Activated gamma-delta T cell treated with anti-CD3 and anti-CD28 coated beads, Interleukin-2, amount 50 U/mL, for 16 hours (primary cell): ENCODE results near the gene AURKA.

Experiments used
- DNase-seq: peaks from one replicate; pipeline ENCODE4 v3.0.0-alpha.2; 2020; ENCODE audit warnings: low read depth

Gene AURKA

DNA sequence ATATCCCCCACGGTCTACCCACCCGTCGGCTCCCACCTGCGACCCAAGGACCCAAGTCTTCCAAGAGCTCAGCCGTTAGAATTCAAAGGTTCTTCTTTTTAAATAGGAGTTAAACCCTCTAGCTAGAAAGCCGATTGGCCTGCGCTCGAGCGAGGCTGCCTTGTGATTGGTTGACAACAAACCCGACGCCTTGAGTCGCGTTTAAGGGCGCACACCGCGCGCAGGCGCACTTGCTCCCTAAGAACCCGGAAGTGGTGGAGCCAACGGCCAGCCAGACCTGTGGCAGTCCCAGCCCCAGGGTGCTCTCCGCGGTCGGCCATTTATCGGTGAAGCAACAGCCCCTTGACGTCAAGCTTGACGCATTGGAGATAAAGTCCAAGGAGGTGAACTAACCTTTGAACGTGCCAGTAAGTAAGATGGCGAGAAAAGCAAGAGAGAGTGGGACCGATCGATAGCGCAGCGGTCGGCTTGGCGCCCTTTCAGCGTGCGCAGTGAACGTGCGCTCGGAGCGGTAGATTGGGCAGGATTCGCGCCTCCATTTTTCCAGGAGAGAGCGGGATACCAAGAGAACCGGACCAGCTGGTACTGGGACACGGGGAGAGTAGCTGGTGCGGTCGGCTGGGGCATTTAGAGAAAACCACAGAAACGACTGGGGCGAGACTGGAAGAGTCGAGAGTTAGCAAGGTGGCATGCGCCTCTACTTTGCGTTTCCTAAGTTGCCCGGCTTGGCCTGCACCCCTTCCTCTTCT lies at the start of gene AURKA, which contains the start of gene CSTF1:
AURKA (minus strand) TSS at position 84 of the 749 bp plus-strand sequence. CDS start 4,018 bp downstream, outside the sequence.
CSTF1 (plus strand) TSS at position 514 of the 749 bp plus-strand sequence. CDS start 2,908 bp downstream, outside the sequence.
- peak; percentile 99 for DNase-seq

DNA sequence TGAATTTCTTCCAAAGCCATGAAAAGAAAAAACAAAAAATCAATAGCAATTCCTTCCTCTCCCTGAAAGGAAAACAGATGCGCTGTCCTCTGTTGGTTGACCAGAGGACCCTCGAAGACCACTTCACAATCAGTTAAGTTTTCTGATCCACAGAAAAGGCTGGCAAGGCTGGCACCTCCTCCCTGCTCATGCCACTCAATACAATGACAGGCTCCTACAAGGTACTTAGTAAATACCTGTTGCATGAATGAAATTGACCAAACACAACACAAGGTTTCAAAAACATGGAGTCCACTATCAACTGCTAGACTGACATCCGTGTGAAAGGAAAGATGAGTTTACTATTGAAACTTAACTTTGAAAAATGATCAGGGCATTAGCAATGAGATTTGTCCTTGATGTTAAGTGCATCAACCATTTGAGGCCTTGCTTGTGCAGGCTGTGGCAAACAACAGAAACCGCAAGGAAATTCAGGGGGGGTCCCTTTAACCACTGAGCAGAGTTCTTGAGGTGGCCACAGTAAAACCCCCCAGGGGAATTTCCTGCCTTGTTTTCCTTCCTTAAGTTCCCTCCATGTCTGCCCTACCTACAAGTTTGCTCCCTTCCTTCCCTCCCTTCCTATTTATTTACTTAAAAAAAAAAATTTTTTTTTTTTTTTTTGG lies 48.5 kb upstream of the AURKA start:
- DNase-seq: peak; percentile 59

DNA sequence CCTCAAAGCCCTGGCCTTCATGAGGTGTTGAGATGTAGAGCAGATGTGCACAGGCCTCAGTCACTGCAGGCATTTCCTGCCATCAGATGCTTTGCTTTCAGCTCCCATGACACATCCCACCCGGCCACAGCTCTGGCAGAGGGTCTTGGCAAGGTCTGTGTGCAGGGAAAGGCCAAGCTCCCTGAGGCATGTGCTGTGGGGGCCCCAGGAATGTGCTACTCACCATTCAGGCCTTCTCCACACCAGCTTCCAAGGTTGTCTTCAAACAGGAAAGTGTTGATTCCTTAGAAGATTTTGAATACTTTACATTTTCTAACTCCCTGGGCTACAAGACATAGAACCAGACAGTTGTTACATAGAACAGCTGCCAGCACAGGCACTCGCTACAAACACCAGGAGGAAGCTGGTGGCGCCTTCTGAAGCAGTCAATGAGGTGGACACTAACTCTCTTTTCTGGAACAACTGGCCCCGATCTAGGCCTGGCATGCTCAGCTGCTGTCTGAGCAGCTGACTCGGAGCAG lies 47.8 kb upstream of the AURKA start:
- no peak for DNase-seq

DNA sequence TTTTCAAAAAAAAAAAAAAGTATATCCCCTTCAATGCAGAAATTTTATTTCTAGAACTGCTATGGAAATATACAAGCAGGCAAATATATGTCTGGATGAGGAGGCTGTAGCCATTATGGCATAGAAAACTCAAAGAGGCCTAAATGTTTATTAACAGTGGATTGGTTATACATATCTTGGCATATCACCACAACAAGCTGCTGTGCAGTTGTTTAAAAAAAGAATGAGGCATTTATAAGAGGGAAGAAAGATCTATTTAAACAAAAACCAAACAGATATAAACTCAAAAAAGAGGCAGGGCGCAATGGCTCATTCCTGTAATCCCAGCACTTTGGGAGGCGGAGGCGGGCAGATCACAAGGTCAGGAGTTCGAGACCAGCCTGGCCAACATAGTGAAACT lies 46.3 kb upstream of the AURKA start:
- DNase-seq: no peak

DNA sequence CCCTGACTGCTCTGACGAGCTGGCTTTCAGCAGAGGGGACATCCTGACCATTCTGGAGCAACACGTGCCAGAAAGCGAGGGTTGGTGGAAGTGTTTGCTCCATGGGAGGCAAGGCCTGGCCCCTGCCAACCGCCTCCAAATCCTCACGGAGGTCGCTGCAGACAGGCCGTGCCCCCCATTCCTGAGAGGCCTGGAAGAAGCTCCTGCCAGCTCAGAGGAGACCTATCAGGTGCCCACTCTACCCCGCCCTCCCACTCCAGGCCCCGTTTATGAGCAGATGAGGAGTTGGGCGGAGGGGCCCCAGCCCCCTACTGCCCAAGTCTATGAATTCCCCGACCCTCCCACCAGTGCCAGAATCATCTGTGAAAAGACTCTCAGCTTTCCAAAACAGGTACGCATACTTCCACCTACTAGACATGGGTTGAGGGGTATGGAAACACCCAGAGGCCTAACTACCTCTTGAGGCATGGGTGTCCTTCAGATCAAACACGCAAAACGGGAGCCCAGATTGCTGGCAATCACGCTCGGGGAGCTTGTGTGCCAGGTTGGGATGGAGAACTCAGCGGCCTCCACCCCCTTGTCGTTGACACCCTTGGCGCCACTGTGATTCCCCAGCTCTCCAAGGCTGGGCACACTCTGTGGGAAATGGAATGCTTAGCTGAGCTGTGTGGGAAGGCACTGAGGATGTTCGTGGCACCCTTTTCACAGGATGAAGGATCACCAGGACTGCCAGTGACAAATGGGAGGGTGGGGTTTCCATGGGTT lies 45.4 kb upstream of the AURKA start:
- DNase-seq: no peak

DNA sequence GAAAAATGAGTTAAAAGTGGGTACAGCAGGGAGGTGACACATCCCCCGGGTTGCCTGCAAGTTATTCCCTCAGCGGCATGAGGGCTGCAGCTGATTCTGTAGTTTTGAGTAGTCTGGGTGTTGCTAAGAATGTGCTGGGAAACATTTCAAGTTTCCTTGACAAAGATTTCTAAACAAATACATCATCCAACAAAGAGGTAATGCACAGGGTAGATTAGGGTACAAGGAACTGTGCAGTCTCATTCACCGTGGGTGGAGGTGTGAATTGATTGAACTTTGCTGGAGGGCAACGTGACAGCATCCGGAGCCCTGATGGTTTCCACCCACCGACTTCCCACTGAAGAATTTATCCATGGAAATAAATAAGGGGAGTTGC lies 41.9 kb upstream of the AURKA start:
- DNase-seq: peak; percentile 20

DNA sequence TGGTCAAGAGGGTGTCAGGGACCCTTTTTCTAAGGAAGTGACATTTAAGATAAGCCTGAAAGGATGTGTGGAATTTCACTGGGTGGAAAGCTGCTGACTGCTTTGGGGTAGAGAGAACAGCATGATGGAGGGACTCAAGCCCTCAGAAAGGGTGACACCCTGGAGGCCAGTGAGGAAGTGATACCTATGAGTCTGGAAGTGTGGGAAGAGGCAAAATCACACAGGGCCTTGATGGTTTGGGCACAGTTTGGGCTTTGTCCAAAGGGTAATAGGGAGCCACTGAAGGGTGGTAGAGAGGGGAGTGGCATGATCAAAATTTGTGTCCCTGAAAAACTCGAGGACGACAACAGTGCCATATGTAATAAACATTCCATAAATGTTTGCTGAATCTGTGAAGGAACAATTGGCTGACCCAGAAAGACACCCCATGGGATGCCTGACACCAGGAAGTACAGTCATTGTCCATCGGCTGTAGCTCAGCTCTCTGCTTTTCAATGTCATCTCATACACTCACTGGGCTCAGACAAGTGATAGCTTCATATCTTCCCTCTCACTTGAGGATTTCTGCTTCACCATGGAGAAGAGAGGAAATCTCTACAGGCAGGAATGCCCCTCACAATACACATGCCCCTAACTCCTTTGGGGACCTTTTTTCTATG lies 41.3 kb upstream of the AURKA start:
- no peak for DNase-seq

DNA sequence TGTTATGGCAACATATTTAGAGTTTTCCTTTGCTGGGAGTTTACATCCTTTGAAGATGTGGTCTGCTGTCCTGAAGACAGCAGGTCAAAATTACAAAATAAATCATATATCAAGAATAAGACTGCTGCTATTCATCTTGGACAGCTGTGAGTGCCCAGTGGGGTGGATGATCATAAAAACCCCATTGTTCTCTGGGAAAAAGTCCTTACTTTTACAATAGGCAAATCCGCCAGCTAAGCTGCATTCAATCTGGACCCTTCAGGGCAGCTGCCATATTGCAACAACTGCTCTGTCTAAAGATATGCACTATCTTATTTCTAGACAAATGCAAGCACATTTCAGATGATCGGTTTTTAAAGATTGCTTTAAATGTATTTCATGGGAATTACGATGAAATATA lies 39.5 kb upstream of the AURKA start:
- DNase-seq: no peak

DNA sequence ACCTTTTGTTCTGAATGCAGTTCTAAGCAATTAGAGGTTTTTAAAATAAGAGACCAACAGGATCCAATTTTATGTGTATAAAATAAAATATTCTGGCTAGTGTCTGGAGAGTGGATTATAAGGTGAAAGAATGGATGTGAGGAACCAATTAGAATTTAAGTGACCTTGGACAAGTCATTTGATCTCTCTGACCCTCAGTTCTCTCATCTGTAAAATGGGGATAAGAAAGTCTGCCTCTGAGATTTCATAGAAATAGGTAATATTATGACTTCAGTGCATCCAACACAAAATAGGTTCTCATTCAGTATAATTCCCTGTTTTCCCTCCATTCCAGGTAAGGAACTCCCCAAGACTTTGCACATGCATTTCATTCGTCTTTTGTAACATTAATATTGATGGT lies 38.9 kb upstream of the AURKA start:
- DNase-seq: no peak

DNA sequence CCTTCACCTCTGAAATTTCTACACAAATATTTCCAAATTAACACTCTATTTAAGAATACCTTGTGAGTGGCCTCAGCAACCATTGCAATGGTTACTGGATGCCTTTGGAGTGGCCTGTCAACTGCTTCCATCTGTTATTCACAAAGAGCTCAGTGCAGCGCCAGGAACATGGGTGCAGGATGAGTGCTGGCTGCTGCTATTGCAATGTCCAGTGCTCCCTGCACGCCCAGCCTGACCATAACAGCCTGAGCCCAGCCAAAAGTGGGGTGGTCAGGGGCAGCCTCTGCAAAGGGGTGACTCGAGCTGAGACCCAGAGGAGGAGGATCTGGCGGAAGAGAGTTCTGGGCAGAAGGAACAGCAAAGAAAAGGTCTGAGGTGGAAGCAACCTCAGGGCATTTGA lies 38.4 kb upstream of the AURKA start:
- no peak for DNase-seq

DNA sequence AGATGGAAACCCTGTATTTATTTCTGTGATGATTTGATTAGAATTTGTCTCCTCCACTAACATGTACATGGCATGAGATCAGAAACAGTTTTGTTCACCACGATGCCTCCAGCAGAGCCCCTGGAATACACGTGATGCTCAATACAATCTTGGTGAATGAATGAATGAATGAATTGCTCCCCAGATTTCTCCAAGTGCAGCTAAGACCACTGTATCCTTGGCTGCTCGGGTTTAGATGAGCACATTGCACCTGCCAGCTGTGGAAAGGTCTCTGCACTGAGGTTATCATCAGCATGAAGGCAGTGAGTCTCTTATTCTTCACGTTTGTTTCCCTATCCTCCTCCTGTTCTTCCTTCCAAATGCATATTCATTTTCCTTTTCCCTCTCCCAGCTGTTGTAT lies 37.9 kb upstream of the AURKA start:
- DNase-seq: no peak

DNA sequence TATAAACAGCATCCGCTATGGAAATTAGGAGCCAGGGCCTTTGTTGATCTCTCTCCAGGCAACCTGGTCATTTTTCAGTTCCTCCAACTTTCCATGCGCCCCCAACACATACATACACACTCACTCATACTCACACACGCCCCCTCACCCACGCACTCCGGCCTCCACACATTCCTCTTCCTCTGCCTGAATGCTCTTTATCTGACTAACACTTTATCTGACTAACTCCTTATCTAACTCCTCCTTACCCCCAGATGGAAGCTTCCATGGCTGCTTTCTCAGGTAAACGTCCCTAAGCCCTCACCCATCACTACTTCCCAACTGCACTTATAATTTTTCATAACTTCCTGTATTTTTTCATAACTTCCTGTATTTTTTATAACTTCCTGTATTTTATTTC lies 37.5 kb upstream of the AURKA start:
- no peak for DNase-seq

DNA sequence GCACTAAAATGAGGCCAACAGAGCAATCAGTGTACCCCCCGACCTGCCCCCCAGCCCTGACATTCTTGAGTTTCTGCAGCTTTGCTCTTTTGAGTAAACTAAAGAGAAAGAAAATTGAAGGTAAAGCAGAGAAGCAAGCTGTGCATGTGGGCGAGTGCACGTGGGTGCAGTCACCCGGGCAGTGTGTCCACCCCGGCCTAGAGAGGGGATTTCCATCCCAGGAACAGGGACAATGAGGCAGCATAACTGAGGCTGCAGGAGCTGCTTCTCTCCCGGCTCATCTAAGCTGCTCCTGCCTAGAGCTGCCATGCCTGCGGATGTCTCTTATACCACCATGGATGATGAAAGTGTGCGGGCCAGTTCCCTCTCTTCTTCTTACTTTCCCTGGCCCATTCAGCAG lies 36.9 kb upstream of the AURKA start:
- DNase-seq: no peak

DNA sequence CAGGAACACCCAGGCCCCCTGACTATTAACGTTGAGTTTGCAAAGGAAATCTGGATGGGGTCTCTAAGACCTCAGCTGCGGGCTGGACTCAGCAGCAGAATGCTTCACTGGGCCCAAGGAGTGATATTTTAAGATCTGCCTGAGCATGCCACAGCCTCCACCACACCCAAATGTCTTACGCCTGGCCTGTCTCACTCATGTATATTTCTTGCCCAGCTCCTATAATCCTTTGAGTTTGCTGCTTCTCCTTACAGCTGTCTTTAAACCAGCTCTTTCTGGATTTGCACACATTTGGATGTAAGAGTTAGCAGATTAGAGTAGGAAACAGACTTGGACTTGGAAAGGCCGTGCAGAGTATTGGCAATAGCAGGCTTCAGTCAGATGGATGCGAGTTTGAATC lies 36.4 kb upstream of the AURKA start:
- DNase-seq: no peak

DNA sequence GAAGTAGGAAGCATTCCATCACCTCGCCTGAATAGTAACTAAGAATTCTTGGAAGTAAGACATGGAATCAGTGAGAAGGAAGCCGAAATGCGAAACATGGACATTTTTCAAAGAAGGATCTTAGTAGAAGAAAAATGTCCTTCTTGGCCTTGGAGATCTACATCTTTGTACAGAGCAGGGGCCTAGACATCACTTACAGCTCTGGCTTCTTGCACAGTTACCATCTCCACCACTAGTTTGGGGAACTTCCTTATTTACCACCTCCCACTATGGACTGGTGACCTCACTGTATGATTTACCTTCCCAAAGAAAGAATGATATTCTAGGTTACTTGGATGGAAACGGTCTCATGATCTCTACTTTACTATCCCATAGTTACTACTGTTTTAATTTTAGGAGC lies 35.8 kb upstream of the AURKA start:
- DNase-seq: no peak

DNA sequence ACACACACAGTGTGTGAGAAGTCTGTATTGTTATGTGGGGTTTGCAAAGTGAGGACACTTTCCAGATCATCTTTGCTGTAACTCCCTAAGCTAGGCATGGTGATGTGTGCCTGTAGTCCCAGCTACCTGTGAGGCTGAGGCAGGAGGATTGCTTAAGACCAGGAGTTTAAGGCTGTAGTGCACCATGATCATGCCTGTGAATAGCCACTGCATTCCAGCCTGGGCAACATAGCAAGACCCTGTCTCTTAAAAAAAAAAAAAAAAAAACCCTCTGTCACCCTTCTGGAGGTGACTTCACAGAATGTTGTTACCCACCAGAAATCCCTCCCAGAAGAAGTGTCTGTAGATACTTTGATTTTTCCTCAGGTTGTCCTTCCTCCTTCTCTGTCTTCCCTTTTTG lies 34.9 kb upstream of the AURKA start:
- DNase-seq: no peak

DNA sequence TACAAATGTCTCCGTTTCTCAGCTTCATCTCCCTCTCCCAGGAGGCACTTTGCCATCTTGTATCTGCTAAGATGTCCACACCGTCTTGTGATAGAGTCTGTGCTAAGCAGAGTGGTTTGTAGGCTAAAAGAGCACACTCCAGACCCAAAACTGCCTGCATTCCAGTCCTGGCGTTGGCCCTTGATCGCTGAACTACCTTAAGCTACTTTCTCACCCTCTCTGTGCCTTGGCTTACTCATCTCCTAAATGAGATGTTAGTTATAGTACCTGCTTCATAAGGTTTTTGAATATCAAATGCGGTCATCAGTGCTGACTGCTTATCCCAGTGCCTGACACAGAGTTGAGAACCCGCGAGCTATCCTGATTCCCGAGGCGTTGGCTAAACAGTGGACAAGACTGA lies 34.0 kb upstream of the AURKA start:
- DNase-seq: no peak

DNA sequence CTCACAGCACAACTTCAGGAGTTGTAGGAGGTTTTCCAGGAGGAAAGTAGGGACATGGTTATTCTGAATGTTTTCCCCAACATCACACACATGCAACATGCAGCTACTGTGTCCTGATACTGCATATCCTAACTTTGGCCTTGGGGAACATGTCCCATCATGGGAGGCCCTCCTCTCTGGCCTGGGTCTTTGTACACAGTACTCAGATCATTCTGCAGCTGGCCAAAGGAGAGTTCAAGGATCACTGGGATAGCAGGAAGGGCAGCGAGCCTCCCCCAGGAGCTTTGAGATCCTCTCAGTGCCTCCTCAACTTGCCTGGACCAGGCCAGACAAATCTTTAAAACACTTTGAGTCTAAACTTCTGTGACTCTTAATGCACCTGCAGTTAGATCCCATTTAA lies 32.9 kb upstream of the AURKA start:
- no peak for DNase-seq

DNA sequence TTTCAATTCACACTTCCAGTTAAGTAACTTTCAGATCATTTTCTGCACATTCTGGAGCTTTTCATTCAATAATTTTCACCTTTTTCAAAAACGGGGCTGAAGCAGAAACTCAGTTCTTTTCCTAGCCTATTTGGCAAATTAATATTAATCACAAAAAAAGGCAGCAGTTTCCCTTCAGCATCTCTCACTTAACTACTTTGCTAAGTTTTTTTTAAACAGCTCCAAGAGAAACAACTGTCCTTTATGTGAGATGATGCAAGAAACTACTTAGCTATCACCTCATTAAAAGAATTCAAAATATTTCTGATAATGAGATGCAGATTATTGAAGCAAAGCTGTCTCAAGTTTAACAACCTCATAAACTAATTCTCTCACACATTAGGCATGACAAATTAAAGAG lies 31.9 kb upstream of the AURKA start:
- no peak for DNase-seq

DNA sequence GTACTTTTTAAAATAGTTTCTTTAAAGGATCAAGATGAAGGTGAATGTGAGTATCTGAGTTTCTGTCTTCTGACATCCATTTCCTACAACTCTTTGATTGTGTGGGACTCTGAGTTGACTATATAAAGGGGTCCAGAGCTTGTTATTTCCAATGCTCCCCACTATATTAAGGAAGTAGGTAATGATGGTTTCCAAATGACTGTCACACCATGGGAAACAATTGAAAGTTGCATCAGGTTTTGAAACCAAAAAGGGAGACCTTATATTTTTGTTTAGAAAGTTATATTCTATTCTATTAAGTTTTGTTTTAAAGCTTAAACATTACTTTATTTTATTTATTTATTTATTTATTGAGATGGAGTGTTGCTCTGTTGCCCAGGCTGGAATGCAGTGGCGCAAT lies 31.2 kb upstream of the AURKA start:
- no peak for DNase-seq

DNA sequence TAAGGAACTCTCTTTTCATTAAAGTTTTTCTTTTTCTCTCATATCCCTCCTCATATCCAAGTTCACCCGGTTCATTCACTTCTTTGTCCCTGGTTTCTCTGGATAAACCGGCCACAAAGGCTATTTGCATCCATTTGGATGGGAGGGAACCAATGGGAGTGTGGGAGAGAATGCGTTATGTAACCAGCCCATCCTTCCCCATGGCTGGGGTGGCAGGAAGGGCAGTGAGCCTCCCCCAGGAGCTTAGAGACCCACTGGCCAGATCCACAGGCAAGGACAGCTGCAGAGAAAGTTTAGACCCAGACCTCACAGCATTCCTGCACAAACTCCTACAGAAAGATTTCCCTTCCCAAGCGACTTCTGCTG lies 30.8 kb upstream of the AURKA start:
- no peak for DNase-seq

DNA sequence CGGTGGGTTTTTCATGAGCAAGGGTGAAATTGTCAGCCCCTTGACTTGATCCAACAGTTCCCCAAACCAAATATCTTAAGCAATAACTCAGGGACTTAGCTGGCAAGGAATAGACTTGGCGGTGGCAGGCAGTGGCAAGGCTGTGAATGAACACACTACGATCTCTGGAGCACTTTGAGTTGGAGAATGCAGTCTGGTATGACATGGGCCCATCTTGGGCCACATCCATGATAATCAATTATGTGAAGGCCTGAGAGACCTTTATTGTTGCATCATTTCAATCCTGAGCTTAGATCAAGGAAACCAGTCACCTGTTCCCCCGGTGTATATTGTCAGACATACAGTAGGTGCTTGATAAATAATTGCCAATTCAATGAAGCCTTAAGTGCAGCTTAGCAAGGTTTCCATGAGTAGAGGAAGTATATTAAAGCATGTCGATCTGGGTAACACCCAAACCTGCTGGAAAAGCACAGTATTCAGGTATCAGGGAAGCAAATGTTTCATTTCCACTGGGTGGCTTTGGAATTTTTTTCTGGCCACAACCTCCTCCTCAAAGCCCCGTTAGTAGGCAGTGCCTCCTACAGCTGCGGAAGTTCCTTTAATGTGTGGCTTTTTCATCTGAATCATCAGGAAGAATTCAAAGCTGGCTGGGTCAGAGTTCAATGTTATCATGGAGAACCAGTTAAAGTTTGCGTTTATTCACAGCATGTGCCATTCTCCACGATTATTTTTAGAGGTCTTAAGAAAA lies 30.2 kb upstream of the AURKA start:
- DNase-seq: no peak
